NCI-H1436 treated with DMSO at 0.1 percent for 48 hours (cell line): Measurements from ENCODE around the gene ZBTB2.

Experiments used
- DNase-seq: peaks from one replicate; lab custom pipeline; 2025; lab: John Stamatoyannopoulos, UW

Gene ZBTB2

GRCh38 chr6:151391471-151392413 is at the start of gene ZBTB2:
ZBTB2 (minus strand) TSS chr6:151391559; CDS start chr6:151373637, 17,922 bp downstream.
- no peak for DNase-seq

GRCh38 chr6:151440930-151441329 is 49.6 kb upstream of the ZBTB2 start:
- DNase-seq: no peak

- no peak for DNase-seq
Measured at GRCh38 chr6:151440498-151440897, 49.1 kb upstream of the ZBTB2 start.

- DNase-seq: no peak
Measured at GRCh38 chr6:151437401-151437800, 46.0 kb upstream of the ZBTB2 start.

- DNase-seq: no peak
Measured at GRCh38 chr6:151436802-151437201, 45.4 kb upstream of the ZBTB2 start.

GRCh38 chr6:151436300-151436699 is 44.9 kb upstream of the ZBTB2 start:
- DNase-seq: no peak

GRCh38 chr6:151434369-151434768 is 43.0 kb upstream of the ZBTB2 start:
- DNase-seq: no peak

- no peak for DNase-seq
Measured at GRCh38 chr6:151432651-151433050, 41.3 kb upstream of the ZBTB2 start.

- no peak for DNase-seq
Measured at GRCh38 chr6:151431337-151431736, 40.0 kb upstream of the ZBTB2 start.

GRCh38 chr6:151430886-151431285 is 39.5 kb upstream of the ZBTB2 start:
- no peak for DNase-seq

- no peak for DNase-seq
Measured at GRCh38 chr6:151428093-151428735, 36.9 kb upstream of the ZBTB2 start.

GRCh38 chr6:151425561-151425960 is 34.2 kb upstream of the ZBTB2 start:
- DNase-seq: no peak

- DNase-seq: no peak
Measured at GRCh38 chr6:151422981-151423380, 31.6 kb upstream of the ZBTB2 start.

GRCh38 chr6:151417477-151417876 is 26.1 kb upstream of the ZBTB2 start:
- no peak for DNase-seq

GRCh38 chr6:151414641-151415260 is 23.4 kb upstream of the ZBTB2 start:
- DNase-seq: no peak

- no peak for DNase-seq
Measured at GRCh38 chr6:151413372-151414145, 22.2 kb upstream of the ZBTB2 start.

GRCh38 chr6:151412909-151413308 is 21.6 kb upstream of the ZBTB2 start:
- no peak for DNase-seq

- no peak for DNase-seq
Measured at GRCh38 chr6:151409679-151410078, 18.3 kb upstream of the ZBTB2 start.

GRCh38 chr6:151409260-151409659 is 17.9 kb upstream of the ZBTB2 start:
- DNase-seq: no peak

- DNase-seq: no peak
Measured at GRCh38 chr6:151408858-151409257, 17.5 kb upstream of the ZBTB2 start.

- no peak for DNase-seq
Measured at GRCh38 chr6:151403919-151404308, 12.6 kb upstream of the ZBTB2 start.

GRCh38 chr6:151402228-151402627 is 10.9 kb upstream of the ZBTB2 start:
- DNase-seq: no peak
